ENCODE results near the gene WNK4. TPM values are rescaled to one million over a fixed set of nuclear protein-coding genes. Genes with fewer than 3 reads are reported as not detected.

WNK4 gene
- total RNA-seq, 3 donors from 2014 or later = 17.5 to 55.8 (median 32.4) TPM

DNA sequence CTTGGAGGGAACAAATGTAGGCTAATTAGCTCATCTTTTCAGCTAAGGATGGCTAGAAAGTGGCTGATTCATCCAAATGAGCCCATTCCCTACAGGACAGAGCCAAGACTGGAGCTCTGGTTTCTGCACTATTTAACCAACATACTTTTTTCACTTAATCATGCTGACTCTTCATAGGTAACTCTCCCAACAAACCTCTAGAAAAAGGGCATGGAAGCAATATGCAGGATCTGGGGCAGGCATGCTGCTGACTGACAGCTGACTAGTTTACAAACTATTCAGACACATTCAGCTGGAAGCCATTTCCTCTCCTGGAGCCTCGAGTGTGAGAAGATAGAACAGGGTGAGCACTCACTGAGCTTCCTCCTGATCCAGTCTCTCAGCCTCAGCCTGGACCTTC lies 37.5 kb downstream of the WNK4 start:
- no peaks in the 10 kb centered on the region for H3K9me3 ChIP-seq
- ATAC-seq = no peak
- H3K36me3 ChIP-seq (ENCODE audit: low read depth) = peaks cover 11% of the 10 kb centered on the region
- no peak for TF ChIP-seq CTCF (IDR thresholded peaks at IDR 0.05)
- no peak overlapping the region for H3K4me3 ChIP-seq
- DNase-seq = no peak
- intact Hi-C loops (cut with DNase I, micrococcal nuclease) = no loop called here
- H3K4me1 ChIP-seq (ENCODE audit: low read depth) = peaks cover 7% of the 10 kb centered on the region

DNA sequence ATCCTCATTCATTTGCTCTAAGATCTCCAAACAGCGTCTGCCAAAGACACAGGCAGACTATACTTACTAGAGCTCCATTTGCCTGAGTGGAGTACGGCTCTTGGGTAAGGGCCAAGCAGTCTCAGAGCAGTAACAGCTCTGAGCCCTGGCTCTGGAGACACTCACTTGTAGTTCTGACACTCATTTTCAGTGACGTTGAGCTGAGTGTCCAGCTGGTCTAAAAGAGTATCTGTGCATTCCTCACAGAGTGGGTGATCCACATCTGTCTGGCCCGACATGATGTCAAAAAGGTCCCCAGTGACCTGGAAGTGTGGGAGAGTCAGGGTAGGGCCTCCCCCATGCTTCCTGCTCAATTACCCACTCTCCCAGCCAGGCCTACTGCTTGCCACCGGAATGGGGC lies 38.0 kb downstream of the WNK4 start:
- DNase-seq = no peak
- intact Hi-C loops (cut with DNase I, micrococcal nuclease) = no loop called here
- H3K9me3 ChIP-seq = no peaks in the 10 kb centered on the region
- H3K4me3 ChIP-seq = no peak overlapping the region
- no peak for TF ChIP-seq CTCF (IDR thresholded peaks at IDR 0.05)
- no peak for ATAC-seq
- peaks cover 12% of the 10 kb centered on the region for H3K4me1 ChIP-seq (ENCODE audit: low read depth)
- peaks cover 11% of the 10 kb centered on the region for H3K36me3 ChIP-seq (ENCODE audit: low read depth)

GRCh38 chr17:42819939-42820535 lies 39.6 kb downstream of the WNK4 start:
- ATAC-seq (peak; percentile 15), DNase-seq (peak in 2 of 3 donors; percentile 66 to 71)
- H3K36me3 ChIP-seq (ENCODE audit: low read depth) = peaks cover 11% of the 10 kb centered on the region
- TF ChIP-seq CTCF (IDR thresholded peaks at IDR 0.05) = peak; percentile 40
- intact Hi-C loops (cut with DNase I, micrococcal nuclease) = no loop called here
- H3K4me3 ChIP-seq = no peak overlapping the region
- peaks cover 18% of the 10 kb centered on the region for H3K4me1 ChIP-seq (ENCODE audit: low read depth)
- no peaks in the 10 kb centered on the region for H3K9me3 ChIP-seq

GRCh38 chr17:42821176-42821575 lies 40.8 kb downstream of the WNK4 start:
- H3K4me3 ChIP-seq = no peak overlapping the region
- DNase-seq (no peak), ATAC-seq (no peak)
- intact Hi-C loops (cut with DNase I, micrococcal nuclease) = no loop called here
- TF ChIP-seq CTCF (IDR thresholded peaks at IDR 0.05) = no peak
- H3K9me3 ChIP-seq = no peaks in the 10 kb centered on the region
- H3K4me1 ChIP-seq (ENCODE audit: low read depth) = peaks cover 18% of the 10 kb centered on the region
- H3K36me3 ChIP-seq (ENCODE audit: low read depth) = peaks cover 6% of the 10 kb centered on the region

DNA sequence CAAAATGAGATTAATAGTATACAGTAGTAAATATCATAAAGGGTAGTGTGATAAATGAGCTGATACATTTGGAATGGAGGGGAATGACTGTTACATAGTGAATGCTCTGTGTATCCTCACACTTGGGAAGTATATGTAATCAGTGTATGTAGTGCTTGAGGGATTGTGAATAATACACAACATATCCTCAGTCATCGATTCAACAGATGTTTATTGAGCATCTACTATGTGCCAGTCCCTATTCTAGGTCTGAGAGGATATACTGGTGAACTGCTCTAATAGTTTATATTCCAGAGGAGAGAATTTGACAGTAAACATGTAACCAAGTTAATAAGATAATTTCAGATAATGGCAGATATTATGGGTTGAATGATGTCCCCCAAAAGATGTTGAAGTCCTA lies 47.1 kb downstream of the WNK4 start:
- ATAC-seq = no peak
- intact Hi-C loops (cut with DNase I, micrococcal nuclease) = no loop called here
- peaks cover 18% of the 10 kb centered on the region for H3K4me1 ChIP-seq (ENCODE audit: low read depth)
- H3K9me3 ChIP-seq = no peaks in the 10 kb centered on the region
- H3K36me3 ChIP-seq (ENCODE audit: low read depth) = no peaks in the 10 kb centered on the region
- DNase-seq = no peak
- no peak overlapping the region for H3K4me3 ChIP-seq
- TF ChIP-seq CTCF (IDR thresholded peaks at IDR 0.05) = no peak

DNA sequence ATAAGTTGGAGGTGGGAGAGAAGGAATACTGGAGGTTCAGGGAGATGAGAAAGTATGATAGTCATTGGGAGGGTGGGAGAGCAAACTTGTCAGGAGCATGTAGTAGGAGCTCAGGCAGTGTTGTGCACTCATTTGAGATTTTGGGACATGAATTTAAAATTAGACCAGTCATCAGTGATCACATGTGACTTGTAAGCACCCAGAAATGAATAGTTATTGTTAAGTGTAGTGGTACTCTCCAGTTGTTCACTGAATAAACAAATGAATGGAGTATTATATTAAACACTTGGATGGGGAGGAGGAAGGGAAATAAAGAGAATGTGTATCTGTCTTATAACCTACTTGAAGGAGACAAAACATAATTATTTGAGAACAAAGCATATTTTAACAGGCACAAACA lies 50.6 kb downstream of the WNK4 start:
- intact Hi-C loops (cut with DNase I, micrococcal nuclease) = no loop called here
- peaks cover 13% of the 10 kb centered on the region for H3K4me1 ChIP-seq (ENCODE audit: low read depth)
- no peak for TF ChIP-seq CTCF (IDR thresholded peaks at IDR 0.05)
- no peak for ATAC-seq
- no peak overlapping the region for H3K4me3 ChIP-seq
- H3K9me3 ChIP-seq = no peaks in the 10 kb centered on the region
- DNase-seq = no peak
- H3K36me3 ChIP-seq (ENCODE audit: low read depth) = no peaks in the 10 kb centered on the region

All from mucosa of descending colon (tissue), 3 donors.